T-helper 17 cell (primary cell): ENCODE measurements around the gene PIK3R5. TPM values are rescaled to one million over a fixed set of nuclear protein-coding genes. Genes with fewer than 3 reads are reported as not detected.

Experiments used
- ATAC-seq: fragments of 150-1000 bp; cut with Tn5 transposase; 2 replicates; pipeline ENCODE4 v1.10.0; 2021; ENCODE audit warnings: mild to moderate bottlenecking, moderate library complexity
- DNase-seq, 3 donors: peaks; one replicate each; pipeline versions ENCODE4 v3.0.0 to v3.0.0-alpha.2; 2020 to 2021
- H3K9me3 ChIP-seq: one replicate; pipeline ENCODE4 v1.7.0; 2013; ENCODE audit warnings: low read length, mild to moderate bottlenecking; ENCODE audit not compliant: control insufficient read depth, poor library complexity, severe bottlenecking
- H3K27ac Mint-ChIP-seq: one replicate; pipeline ENCODE4 v1.8.0; 2022; ENCODE audit warnings: mild to moderate bottlenecking, moderate library complexity, mixed read lengths
- H3K27me3 Mint-ChIP-seq: one replicate; pipeline ENCODE4 v1.8.0; 2022; ENCODE audit warnings: mixed read lengths
- H3K36me3 Mint-ChIP-seq: one replicate; pipeline ENCODE4 v1.8.0; 2022; ENCODE audit warnings: low read depth, mixed read lengths
- H3K4me1 Mint-ChIP-seq: one replicate; pipeline ENCODE4 v1.8.0; 2022; ENCODE audit warnings: mild to moderate bottlenecking, mixed read lengths
- H3K4me3 Mint-ChIP-seq: one replicate; pipeline ENCODE4 v1.8.0; 2022; ENCODE audit warnings: mild to moderate bottlenecking, moderate library complexity, mixed read lengths
- total RNA-seq, 4 donors: library from RNA in 2 of 4; stranded (reverse) in 2 of 4; gene quantifications; one replicate each; pipeline ENCODE4 v1.2.3 and lab custom pipeline; 2022 to 2026

PIK3R5 gene
- total RNA-seq, 2 donors from 2014 or later = 164 to 177 TPM

GRCh38 chr17:8831234-8831849 lies 134.2 kb downstream of the PIK3R5 start:
- no peak for DNase-seq
- Mint-ChIP-seq H3K4me3 (no peak overlapping the region), H3K27ac (no peak overlapping the region), H3K4me1 (peaks cover 5% of the 10 kb centered on the region), H3K36me3 (no peaks in the 10 kb centered on the region), H3K27me3 (no peaks in the 10 kb centered on the region)
- no peaks in the 10 kb centered on the region for H3K9me3 ChIP-seq
- ATAC-seq = no peak

GRCh38 chr17:8830141-8830540 lies 135.4 kb downstream of the PIK3R5 start:
- H3K4me3 Mint-ChIP-seq = no peak overlapping the region
- DNase-seq (no peak), ATAC-seq (no peak)
- H3K36me3 Mint-ChIP-seq = no peaks in the 10 kb centered on the region
- peaks cover 5% of the 10 kb centered on the region for H3K4me1 Mint-ChIP-seq
- H3K27ac Mint-ChIP-seq = no peak overlapping the region
- H3K27me3 Mint-ChIP-seq = no peaks in the 10 kb centered on the region
- H3K9me3 ChIP-seq = no peaks in the 10 kb centered on the region

GRCh38 chr17:8829036-8829941 lies 136.2 kb downstream of the PIK3R5 start:
- no peak for ATAC-seq
- Mint-ChIP-seq H3K27ac (no peak overlapping the region), H3K36me3 (no peaks in the 10 kb centered on the region), H3K27me3 (no peaks in the 10 kb centered on the region), H3K4me1 (peaks cover 5% of the 10 kb centered on the region), H3K4me3 (no peak overlapping the region)
- no peaks in the 10 kb centered on the region for H3K9me3 ChIP-seq
- DNase-seq = no peak

Other genes with a start within 250 kb of the PIK3R5 start
- gene CCDC42, start 220.9 kb downstream of the PIK3R5 start, total RNA-seq = under 1 TPM; 0.26 to 0.67 TPM
- not detected for gene SPDYE4, start 207.2 kb downstream of the PIK3R5 start, total RNA-seq
- gene MFSD6L, start 166.3 kb downstream of the PIK3R5 start, total RNA-seq = not detected
- under 1 TPM; 0.67 to 0.83 TPM for gene PIK3R6, start 98.0 kb downstream of the PIK3R5 start, total RNA-seq
- under 1 TPM; 0.12 to 0.16 TPM for gene NTN1, start 55.8 kb upstream of the PIK3R5 start, total RNA-seq